HG02852 (cell line): ENCODE results near the gene ZFP82.

Source experiments
- ATAC-seq: cut with Tn5 transposase; IDR thresholded peaks from one replicate; pipeline ENCODE4 v1.9.1; 2021; ENCODE audit warnings: mild to moderate bottlenecking, moderate library complexity; ENCODE audit not compliant: unreplicated experiment

The ZFP82 gene

GRCh38 chr19:36373638-36374156, 44.7 kb downstream of the ZFP82 start:
- no peak for ATAC-seq

GRCh38 chr19:36371886-36372285, 46.6 kb downstream of the ZFP82 start:
- no peak for ATAC-seq

DNA sequence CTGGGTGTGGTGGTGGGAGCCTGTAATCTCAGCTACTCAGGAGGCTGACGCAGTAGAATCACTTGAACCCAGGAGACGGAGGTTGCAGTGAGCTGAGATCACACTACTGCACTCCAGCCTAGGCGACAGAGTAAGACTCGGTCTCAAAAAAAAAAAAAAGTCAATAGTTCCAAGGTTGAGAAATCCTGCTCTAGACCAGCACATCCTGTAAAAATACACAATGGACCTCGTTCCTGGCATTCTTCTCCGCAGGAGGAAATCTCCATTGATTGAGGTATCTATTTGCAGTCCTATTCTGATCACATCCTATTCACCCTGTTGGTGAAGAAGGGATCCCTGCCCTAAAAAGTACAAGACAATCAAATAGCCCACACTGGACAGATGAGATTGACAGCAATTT, 54.6 kb downstream of the ZFP82 start:
- ATAC-seq, result no peak
